ENCODE data around the gene MORN3.
"Not testable (repeated sequence)": the region's sequence is repeated elsewhere in the genome, so short reads cannot be mapped to it uniquely, and the experiment has no call there.

MORN3 gene

GRCh38 chr12:121692744-121693143 lies 23.3 kb upstream of the MORN3 start:
- DNase-seq (ENCODE audit: low read depth in 2 of 3, low spot score in 2 of 3) = not testable (repeated sequence)

- no peak for DNase-seq (ENCODE audit: low read depth in 2 of 3, low spot score in 2 of 3)
Observed at GRCh38 chr12:121689430-121689829, 20.0 kb upstream of the MORN3 start.

GRCh38 chr12:121688966-121689365 lies 19.5 kb upstream of the MORN3 start:
- DNase-seq (ENCODE audit: low read depth in 2 of 3, low spot score in 2 of 3) = no peak

GRCh38 chr12:121679661-121680197 lies 10.3 kb upstream of the MORN3 start:
- not testable (repeated sequence) for DNase-seq (ENCODE audit: low read depth in 2 of 3, low spot score in 2 of 3)

- no peak for DNase-seq (ENCODE audit: low read depth in 2 of 3, low spot score in 2 of 3)
Observed at GRCh38 chr12:121678716-121679300, 9.4 kb upstream of the MORN3 start.

GRCh38 chr12:121678305-121678704 lies 8.9 kb upstream of the MORN3 start:
- no peak for DNase-seq (ENCODE audit: low read depth in 2 of 3, low spot score in 2 of 3)

- no peak for DNase-seq (ENCODE audit: low read depth in 2 of 3, low spot score in 2 of 3)
Observed at GRCh38 chr12:121676190-121676589, 6.7 kb upstream of the MORN3 start.

- no peak for DNase-seq (ENCODE audit: low read depth in 2 of 3, low spot score in 2 of 3)
Observed at GRCh38 chr12:121673013-121673511, 3.6 kb upstream of the MORN3 start.

- DNase-seq (ENCODE audit: low read depth in 2 of 3, low spot score in 2 of 3) = no peak
Observed at GRCh38 chr12:121668750-121669520, 519 bp downstream of the MORN3 start.

GRCh38 chr12:121666829-121667228 lies 2.6 kb downstream of the MORN3 start:
- DNase-seq (ENCODE audit: low read depth in 2 of 3, low spot score in 2 of 3) = not testable (repeated sequence)

- no peak for DNase-seq (ENCODE audit: low read depth in 2 of 3, low spot score in 2 of 3)
Observed at GRCh38 chr12:121663610-121663929, 5.9 kb downstream of the MORN3 start.

GRCh38 chr12:121661353-121662105 lies 7.9 kb downstream of the MORN3 start:
- not testable (repeated sequence) for DNase-seq (ENCODE audit: low read depth in 2 of 3, low spot score in 2 of 3)

GRCh38 chr12:121657305-121658008 lies 12.0 kb downstream of the MORN3 start:
- DNase-seq (ENCODE audit: low read depth in 2 of 3, low spot score in 2 of 3) = no peak

GRCh38 chr12:121656122-121656521 lies 13.3 kb downstream of the MORN3 start:
- no peak for DNase-seq (ENCODE audit: low read depth in 2 of 3, low spot score in 2 of 3)

- no peak for DNase-seq (ENCODE audit: low read depth in 2 of 3, low spot score in 2 of 3)
Observed at GRCh38 chr12:121653999-121654398, 15.5 kb downstream of the MORN3 start.

GRCh38 chr12:121652767-121653497 lies 16.5 kb downstream of the MORN3 start:
- no peak for DNase-seq (ENCODE audit: low read depth in 2 of 3, low spot score in 2 of 3)

- DNase-seq (ENCODE audit: low read depth in 2 of 3, low spot score in 2 of 3) = no peak
Observed at GRCh38 chr12:121651320-121651719, 18.1 kb downstream of the MORN3 start.

GRCh38 chr12:121649819-121650353 lies 19.6 kb downstream of the MORN3 start:
- DNase-seq (ENCODE audit: low read depth in 2 of 3, low spot score in 2 of 3) = no peak

- no peak for DNase-seq (ENCODE audit: low read depth in 2 of 3, low spot score in 2 of 3)
Observed at GRCh38 chr12:121649322-121649721, 20.1 kb downstream of the MORN3 start.

- no peak for DNase-seq (ENCODE audit: low read depth in 2 of 3, low spot score in 2 of 3)
Observed at GRCh38 chr12:121648458-121649028, 20.9 kb downstream of the MORN3 start.
